Thoracic aorta (tissue), 2 donors: ENCODE results near the gene P2RY14. TPM values are rescaled to one million over a fixed set of nuclear protein-coding genes. Genes with fewer than 3 reads are reported as not detected.

Experiments
- ATAC-seq: fragments of 150-250 bp; one replicate; pipeline ENCODE4 v1.8.0; 2017; ENCODE audit warnings: low read depth; ENCODE audit not compliant: insufficient number of reproducible peaks, low FRiP score
- DNase-seq: peaks from one replicate; pipeline ENCODE4 v3.0.0-alpha.2; 2020; ENCODE audit warnings: low spot score
- H3K27ac ChIP-seq, 2 donors: fragments of 200-600 bp; sonication (generic); 1 replicate in 1 of 2; 2 replicates in 1 of 2; pipeline ENCODE4 v1.5.1; 2016; ENCODE audit warnings: mild to moderate bottlenecking in 2 of 2, moderate library complexity in 2 of 2
- H3K27me3 ChIP-seq: fragments of 200-600 bp; sonication (generic); replicated peaks from 2 replicates; pipeline ENCODE4 v1.6.0; 2016; ENCODE audit warnings: mild to moderate bottlenecking; ENCODE audit not compliant: insufficient read depth
- H3K36me3 ChIP-seq: fragments of 200-600 bp; sonication (generic); one replicate; pipeline ENCODE4 v1.5.1; 2016
- H3K4me1 ChIP-seq, 2 donors: fragments of 200-600 bp; sonication (generic); 1 replicate in 1 of 2; 2 replicates in 1 of 2; pipeline versions ENCODE4 v1.5.1 to v1.6.0; 2016; ENCODE audit warnings: low read depth in 2 of 2, mild to moderate bottlenecking in 1 of 2; ENCODE audit not compliant: control insufficient read depth in 1 of 2
- H3K4me3 ChIP-seq: fragments of 200-600 bp; sonication (generic); 2 replicates; pipeline ENCODE4 v1.5.1; 2016; ENCODE audit warnings: mild to moderate bottlenecking
- H3K9me3 ChIP-seq: fragments of 200-600 bp; sonication (generic); 2 replicates; pipeline ENCODE4 v1.5.1; 2016
- total RNA-seq, 2 donors: library from RNA; depleted of rRNA; stranded (reverse); fragments of >200 nt; gene quantifications; one replicate each; pipeline versions ENCODE4 v1.1.0 to v1.2.3, GENCODE V29; 2016
- TF ChIP-seq, protein P1 (sequence below): fragments of 200-600 bp; sonication (generic); IDR thresholded peaks from one replicate; pipeline ENCODE4 v1.5.1; 2019; ENCODE audit warnings: antibody characterized with exemption

P2RY14 gene
- total RNA-seq, 2 donors from 2014 or later: 2.5 to 4.3 TPM

DNA sequence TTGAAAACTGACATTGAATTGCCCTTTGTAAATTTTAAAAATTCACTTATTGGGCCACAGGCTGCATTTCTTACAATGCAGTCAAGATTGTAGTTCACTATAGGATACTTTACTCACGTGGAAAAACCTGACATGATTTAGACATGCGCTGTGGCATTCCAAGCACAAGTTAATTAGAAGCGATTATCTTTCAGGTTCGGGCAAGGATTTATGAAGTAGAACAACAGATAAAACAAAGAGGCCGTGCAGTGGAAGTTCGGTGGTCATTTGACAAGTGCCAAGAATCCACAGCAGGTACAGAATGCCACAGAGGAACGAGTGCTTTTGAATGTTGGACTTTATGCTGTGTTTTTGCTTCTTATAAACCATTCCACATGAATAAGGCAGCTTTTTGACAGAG lies 113.1 kb downstream of the P2RY14 start:
- Histone ChIP-seq H3K9me3 (no peaks in the 10 kb centered on the region), H3K27me3 (no peaks in the 10 kb centered on the region), H3K27ac (no peak overlapping the region), H3K4me1 (no peaks in the 10 kb centered on the region), H3K36me3 (no peaks in the 10 kb centered on the region), H3K4me3 (no peak overlapping the region)
- TF ChIP-seq, protein P1, sequence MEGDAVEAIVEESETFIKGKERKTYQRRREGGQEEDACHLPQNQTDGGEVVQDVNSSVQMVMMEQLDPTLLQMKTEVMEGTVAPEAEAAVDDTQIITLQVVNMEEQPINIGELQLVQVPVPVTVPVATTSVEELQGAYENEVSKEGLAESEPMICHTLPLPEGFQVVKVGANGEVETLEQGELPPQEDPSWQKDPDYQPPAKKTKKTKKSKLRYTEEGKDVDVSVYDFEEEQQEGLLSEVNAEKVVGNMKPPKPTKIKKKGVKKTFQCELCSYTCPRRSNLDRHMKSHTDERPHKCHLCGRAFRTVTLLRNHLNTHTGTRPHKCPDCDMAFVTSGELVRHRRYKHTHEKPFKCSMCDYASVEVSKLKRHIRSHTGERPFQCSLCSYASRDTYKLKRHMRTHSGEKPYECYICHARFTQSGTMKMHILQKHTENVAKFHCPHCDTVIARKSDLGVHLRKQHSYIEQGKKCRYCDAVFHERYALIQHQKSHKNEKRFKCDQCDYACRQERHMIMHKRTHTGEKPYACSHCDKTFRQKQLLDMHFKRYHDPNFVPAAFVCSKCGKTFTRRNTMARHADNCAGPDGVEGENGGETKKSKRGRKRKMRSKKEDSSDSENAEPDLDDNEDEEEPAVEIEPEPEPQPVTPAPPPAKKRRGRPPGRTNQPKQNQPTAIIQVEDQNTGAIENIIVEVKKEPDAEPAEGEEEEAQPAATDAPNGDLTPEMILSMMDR: no peak
- no peak for DNase-seq
- no peak for ATAC-seq

Other genes starting within 250 kb of the P2RY14 start
- gene MED12L, start 192.9 kb downstream of the P2RY14 start, total RNA-seq: 1 to 10 TPM in 1 of 2 donors, under 1 TPM in 1; 0.27 to 2.0 TPM
- 1 to 10 TPM in 1 of 2 donors, not detected in 1; 7.0 TPM for gene GPR171, start 75.3 kb downstream of the P2RY14 start, total RNA-seq
- not detected for gene GPR87, start 38.3 kb upstream of the P2RY14 start, total RNA-seq
- gene P2RY13, start 51.0 kb upstream of the P2RY14 start, total RNA-seq: 1 to 10 TPM; 1.4 to 3.0 TPM
- gene P2RY12, start 106.2 kb upstream of the P2RY14 start, total RNA-seq: 10 to 100 TPM in 1 of 2 donors, 1 to 10 TPM in 1; 2.2 to 10.7 TPM
- gene IGSF10, start 182.5 kb upstream of the P2RY14 start, total RNA-seq: 10 to 100 TPM in 1 of 2 donors, 1 to 10 TPM in 1; 5.3 to 34.6 TPM